ENCODE data around the gene KCNG2.

The KCNG2 gene

DNA sequence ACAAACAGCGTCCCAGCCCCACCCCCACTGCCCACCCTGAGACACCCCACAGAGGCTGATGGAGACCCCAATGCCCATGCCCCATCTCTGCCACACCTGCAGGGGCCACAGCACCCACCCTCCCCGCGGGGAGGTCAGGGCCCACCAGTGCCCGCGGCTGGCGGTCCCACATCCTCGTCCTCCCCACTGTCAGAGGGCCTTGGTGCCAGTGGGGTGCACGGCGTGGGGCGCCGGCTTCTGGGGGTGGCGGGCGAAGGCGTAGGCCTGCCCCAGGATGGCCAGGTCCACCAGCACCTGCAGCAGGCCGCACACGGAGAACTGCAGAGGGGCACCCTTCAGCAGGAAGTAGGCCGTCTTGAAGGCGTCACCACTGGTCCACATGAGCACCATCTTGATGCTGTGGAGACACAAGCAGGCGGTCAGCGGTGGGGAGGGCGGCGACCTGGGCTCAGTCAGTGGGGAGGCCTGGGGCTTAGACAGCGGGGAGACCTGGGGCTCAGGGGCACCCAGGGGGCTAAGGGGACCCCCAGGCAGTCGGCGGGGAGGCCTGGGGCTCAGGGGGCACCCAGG lies 106.1 kb downstream of the KCNG2 start:
- in situ Hi-C loops (cut with MboI; ENCODE audit: low sequenced_read_pairs): no loop called here

DNA sequence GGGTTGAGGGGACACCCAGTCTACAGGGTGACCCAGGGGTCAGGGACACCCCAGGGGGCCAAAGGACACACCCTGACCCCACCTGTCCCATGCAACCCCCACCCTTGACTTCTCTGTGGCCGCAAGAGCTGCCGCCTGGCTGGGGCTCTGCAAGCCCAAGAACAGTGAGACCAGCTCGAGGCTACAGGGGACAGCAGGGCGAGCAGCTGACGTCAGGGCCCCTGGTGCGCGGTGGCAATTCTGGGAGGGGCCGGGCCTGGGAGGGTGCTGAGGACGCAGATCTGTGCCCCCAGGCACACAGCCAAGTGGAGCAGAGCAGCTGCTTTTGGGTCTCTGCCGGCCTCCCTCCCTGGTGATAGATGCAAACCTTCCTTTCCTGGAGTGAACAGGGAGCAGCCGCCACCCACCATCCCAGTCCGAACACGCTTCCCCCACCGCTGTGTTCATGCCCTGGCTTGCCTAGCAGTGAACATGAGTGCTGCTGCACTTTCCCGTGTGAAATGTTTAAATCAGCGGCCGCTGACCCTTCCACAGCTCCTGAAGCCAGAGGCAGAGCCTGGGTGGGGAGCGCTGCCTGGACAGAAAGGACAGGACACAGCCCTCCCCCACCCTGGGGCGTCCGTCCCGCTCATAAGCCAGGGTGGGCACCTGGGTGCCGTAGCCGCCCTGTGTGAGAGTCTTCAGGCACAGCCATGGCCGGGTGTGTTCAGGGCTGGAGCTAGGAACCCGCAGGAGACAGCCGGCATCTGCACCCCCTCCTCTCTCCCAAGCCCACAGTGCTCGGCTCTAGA lies 106.8 kb downstream of the KCNG2 start:
- in situ Hi-C loops (cut with MboI; ENCODE audit: low sequenced_read_pairs): no loop called here

GRCh38 chr18:79905389-79905911 lies 107.7 kb downstream of the KCNG2 start:
- in situ Hi-C loops (cut with MboI; ENCODE audit: low sequenced_read_pairs): no loop called here

GRCh38 chr18:79905993-79906392 lies 108.3 kb downstream of the KCNG2 start:
- in situ Hi-C loops (cut with MboI; ENCODE audit: low sequenced_read_pairs): no loop called here

DNA sequence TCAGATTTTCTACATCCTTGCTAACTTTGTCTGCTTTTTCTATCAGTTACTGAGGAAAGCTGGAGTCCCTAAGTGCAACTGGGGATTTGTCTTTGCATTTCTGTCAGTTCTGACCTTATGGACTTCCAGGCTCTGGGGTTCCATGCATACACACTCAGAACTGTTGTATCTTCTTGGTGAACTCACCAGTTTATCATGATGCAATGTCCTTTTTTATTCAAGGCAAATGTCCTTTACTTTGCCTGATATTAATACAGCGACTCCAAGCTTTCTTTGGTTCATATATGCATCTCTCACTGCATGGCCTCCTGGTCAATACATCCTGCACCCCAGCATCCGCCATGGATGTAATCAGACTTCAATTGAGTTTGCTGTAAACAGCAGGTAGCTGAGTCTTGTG lies 109.0 kb downstream of the KCNG2 start:
- in situ Hi-C loops (cut with MboI; ENCODE audit: low sequenced_read_pairs): no loop called here

DNA sequence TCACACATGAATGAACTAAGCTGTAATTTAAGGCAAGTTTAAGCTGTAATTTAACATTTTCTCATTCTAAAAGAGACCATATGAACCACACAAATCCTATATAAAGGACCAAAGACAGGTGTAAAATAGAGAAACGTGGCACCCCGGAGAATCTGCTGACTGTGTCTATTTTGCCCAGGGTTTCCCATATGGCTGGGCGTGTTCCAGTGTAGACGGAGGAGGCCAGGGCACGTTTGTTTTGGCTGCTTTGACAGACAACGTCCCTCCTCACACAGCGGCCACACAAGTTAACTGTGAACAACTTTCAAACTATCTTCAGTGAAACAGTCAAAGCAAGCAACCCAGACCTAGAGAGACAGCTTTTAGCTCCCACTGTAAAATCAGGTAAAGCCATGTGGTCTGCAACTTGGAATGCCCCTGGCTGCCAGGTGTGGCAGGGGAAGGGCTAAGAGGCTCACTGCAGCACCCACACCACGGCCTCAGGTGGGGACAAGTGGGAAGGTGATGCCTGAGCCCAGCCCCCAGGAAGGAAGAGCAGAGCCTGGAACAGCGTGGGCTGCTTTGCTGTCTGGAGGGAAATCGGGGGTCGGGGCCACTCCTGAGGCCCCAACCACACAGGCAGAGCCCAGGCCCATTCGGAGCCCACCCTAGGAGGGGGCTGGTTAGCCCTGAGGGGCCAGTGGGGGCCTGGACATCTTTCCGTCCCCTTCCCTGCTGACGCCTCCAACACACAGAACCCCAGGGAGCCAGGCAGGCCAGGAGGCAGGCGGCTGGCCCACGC lies 113.0 kb downstream of the KCNG2 start:
- in situ Hi-C loops (cut with MboI; ENCODE audit: low sequenced_read_pairs): no loop called here

DNA sequence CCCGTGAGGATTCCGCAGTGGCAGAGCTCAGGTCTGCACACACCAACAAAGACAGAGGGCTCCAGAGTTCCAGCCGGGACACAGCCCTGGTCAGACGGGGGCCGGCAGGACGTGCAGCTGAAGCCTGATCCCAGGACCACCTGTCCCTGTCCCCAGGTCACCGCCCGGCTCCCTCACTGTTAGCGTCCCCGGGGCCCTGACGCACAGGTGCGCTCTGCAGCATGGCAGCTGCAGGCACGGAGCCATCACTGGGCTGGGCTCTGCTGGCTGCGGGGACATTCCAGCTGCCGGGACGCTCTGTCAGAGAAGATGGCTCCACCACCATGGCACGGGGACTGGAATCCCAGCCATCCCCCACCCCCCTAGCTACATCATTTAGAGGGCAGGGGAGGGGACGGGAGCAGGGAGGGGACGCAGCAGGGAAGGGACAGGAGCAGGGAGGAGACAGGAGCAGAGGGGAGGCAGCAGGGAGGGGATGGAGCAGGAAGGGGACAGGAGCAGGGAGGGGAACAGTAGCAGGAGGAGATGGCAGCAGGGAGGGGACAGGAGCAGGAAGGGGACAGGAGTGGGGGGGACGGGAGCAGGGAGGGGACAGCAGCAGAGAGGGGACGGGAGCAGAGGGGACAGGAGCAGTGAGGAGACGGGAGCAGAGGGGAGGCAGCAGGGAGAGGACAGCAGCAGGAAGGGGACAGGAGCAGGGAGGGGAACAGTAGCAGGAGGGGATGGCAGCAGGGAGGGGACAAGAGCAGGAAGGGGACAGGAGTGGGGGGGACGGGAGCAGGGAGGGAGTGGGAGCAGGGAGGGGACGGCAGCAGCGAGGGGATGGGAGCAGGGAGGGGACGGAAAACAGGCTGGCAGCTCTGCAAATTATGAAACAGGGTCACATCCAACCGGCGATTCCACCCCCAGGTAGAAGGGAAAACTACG lies 113.9 kb downstream of the KCNG2 start:
- in situ Hi-C loops (cut with MboI; ENCODE audit: low sequenced_read_pairs): no loop called here

DNA sequence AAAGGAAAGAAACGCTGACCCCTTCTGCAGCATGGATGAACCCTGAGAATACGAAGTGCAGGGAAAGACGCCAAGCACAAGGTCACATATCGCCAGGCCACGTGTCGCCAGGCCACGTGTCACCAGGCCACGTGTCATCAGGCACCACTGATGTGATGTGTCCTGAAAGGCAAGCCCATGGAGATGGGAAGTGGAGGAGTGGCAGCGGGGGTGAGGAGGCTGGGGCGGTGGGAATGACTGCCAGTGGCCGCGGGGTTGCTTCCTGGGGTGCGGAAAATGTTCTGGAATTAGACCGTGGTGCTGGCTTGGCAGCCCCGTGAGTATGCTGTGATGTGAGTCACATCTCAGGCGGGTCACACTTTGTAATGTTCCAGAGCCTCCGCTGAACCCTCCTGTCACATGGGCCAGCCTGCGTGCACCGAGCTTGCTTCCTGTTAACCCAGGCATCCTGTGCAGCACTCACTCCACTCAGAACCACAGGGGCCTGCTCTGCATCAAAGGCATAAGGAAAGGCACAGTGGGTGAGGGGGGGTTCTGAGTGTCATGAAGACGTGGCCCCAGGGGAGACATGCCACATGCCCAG lies 114.8 kb downstream of the KCNG2 start:
- in situ Hi-C loops (cut with MboI; ENCODE audit: low sequenced_read_pairs): no loop called here

- in situ Hi-C loops (cut with MboI; ENCODE audit: low sequenced_read_pairs): no loop called here
Observed at GRCh38 chr18:79912994-79913831, 115.5 kb downstream of the KCNG2 start.

- in situ Hi-C loops (cut with MboI; ENCODE audit: low sequenced_read_pairs): no loop called here
Observed at GRCh38 chr18:79914614-79915160, 116.9 kb downstream of the KCNG2 start.

DNA sequence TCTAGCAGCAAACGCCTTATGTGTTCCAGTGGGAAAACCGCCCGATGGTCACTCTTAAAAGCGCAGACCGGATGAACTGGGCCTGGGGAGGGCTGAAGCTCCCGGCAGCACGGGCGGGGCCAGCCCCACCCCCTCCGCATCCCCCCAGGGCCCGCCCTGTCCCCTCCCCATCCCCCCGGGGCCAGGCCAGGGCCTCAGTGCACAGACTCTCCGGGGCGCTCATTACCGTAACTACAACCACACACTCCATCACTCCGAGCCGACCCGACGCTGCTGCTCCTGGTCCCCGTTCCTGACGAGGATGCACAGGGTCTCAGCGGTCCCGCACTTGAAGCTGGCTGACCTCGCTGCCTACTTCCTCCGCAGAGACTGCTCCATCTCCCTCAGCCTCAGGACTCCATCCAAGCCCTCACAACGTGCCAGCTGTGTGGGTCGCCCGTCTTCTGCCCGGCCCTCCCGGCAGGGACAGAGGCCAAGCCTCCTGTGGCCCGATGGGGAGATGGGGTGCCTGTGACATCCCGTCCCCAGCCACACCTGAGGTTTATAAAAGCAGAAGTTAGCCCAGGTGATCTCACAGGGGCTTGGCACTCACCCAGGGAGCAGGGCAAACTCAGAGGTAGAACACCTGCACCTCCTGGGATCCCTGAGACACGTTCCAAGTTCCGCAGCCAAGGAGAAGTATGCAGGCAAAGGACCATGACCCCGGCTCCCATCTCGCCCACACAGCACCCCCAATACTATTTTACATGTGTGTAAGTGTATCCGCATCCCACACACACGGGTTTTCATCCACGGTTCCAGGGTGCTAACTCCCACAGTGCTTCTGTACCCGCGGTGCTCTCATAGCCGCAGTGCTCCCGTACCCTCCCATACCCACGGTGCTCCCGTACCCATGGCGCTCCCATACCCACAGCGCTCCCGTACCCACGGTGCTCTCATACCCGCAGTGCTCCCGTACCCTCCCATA lies 117.7 kb downstream of the KCNG2 start:
- in situ Hi-C loops (cut with MboI; ENCODE audit: low sequenced_read_pairs): no loop called here

DNA sequence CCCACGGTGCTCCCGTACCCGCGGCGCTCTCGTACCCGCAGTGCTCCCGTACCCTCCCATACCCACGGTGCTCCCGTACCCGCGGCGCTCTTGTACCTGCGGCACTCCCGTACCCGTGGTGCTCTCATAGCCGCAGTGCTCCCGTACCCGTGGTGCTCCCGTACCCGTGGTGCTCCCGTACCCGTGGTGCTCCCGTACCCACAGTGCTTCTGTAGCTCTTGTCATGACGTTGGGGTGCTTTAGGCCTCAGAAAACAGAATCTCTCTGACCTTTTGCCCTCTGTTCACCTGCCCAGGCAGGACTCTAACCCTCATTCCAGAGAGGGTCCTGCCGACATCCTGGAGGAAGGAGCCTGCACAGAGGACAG lies 118.4 kb downstream of the KCNG2 start:
- in situ Hi-C loops (cut with MboI; ENCODE audit: low sequenced_read_pairs): no loop called here

DNA sequence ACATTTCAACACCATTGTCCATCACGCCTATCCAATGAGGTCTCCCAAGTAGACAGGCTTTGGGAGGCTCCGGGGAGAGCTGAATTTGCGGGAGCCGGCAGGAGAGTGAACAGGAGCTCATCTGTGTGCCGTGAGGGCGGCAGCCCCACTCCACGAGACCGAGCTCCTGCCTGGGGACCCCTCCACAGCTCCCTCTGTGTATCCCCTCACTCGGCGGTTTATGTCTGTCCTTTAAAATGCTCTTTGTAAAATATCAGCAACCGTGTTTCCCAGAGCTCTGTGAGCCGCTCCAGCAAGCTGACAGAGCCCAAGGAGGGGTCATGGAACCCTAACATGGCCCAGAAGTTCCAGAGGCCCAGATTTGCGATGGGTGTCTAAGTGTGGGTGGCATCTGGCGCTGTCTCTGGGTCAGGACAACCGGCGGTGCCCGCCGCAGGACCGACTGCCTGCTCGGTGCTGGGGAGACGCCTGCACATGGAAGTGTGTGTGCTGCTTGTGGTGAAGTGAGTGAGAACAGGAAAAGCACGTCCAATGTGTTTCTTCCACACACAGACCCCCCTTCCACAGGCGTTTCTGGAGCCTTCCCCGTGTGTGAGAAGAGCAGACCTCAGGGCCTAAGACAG lies 118.9 kb downstream of the KCNG2 start:
- in situ Hi-C loops (cut with MboI; ENCODE audit: low sequenced_read_pairs): no loop called here

- in situ Hi-C loops (cut with MboI; ENCODE audit: low sequenced_read_pairs): no loop called here
Observed at GRCh38 chr18:79917169-79917852, 119.6 kb downstream of the KCNG2 start.

GRCh38 chr18:79917853-79918614 lies 120.3 kb downstream of the KCNG2 start:
- in situ Hi-C loops (cut with MboI; ENCODE audit: low sequenced_read_pairs): no loop called here

DNA sequence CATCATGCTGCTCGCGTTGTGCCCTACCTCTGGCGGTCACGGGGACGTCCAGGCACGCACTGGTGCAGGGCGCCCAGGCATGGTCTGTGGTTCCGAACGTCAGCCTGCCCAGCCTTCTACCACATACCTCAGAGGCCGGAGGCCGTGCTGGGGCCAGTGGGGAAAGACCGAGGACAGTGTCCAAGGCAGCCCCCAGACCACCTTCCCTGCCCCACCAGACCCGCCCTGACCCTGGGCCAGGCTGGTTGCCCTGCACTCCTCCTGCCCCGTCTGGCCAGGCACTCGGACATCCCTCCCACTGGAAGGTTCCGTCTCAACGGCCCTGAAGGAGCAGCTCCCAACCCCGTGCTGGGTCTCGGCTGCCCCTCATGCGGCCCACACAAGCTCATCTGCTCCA lies 120.9 kb downstream of the KCNG2 start:
- in situ Hi-C loops (cut with MboI; ENCODE audit: low sequenced_read_pairs): no loop called here

Data from HL-60/S4 treated with phorbol 12-myristate 13-acetate at 8.2 ng/mL for 4 days and 3 days (cell line).